HuH-7.5 (cell line): ENCODE measurements around the gene RIMS3.
A peak's percentile ranks its signal among the peaks of the same experiment; 100 is the strongest.

ENCODE experiments used
- DNase-seq: peaks from one replicate; pipeline ENCODE4 v3.0.0; 2011; ENCODE audit warnings: low spot score

The RIMS3 gene

DNA sequence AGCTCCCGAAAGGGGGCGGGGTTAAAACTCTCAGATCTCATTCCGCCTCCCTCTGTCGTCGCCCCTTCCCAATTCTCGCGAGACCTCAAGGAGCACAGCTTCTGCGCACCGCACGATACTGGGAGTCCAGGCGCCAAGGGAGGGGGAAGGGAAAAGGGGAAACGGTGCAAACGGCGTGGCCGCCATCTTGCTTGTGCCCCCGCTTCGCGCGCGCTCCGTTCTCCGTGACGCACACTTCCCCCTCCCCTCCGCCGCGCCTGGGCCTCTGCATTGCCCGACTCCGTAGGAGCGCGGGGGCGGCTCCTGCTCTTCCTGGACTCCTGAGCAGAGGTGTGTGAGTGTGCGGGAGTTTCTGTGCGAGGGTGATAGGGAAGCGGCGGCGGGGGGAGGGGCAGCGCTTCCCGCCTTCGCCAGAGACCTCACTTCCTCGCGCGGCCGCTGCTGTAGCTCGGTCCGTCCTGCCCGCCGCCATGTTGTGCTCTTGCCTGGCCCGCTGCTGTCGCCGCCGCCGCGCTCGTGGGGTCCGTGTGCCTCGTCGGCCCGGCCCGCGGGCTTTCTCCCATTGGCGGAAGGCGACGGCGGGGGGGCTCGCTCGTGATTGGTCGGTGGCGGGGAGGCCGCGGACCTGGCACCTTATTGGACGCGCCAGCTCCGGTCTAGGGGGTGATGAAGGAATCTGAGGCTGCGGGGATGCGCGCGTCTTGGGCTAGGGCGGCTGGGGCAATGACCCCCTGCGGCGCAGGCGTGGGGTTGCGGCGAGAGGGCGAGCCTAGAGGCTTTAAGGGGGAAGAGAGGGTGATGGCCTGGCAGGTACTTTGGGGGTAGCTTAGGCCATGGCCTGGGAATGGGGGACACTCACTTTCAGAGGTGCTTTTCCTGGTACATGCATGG lies 26.3 kb upstream of the RIMS3 start, which contains the start of gene NFYC:
NFYC (plus strand) TSS at position 167 of the 891 bp plus-strand sequence. CDS start 47,140 bp downstream, outside the sequence.
- peak; percentile 78 for DNase-seq

DNA sequence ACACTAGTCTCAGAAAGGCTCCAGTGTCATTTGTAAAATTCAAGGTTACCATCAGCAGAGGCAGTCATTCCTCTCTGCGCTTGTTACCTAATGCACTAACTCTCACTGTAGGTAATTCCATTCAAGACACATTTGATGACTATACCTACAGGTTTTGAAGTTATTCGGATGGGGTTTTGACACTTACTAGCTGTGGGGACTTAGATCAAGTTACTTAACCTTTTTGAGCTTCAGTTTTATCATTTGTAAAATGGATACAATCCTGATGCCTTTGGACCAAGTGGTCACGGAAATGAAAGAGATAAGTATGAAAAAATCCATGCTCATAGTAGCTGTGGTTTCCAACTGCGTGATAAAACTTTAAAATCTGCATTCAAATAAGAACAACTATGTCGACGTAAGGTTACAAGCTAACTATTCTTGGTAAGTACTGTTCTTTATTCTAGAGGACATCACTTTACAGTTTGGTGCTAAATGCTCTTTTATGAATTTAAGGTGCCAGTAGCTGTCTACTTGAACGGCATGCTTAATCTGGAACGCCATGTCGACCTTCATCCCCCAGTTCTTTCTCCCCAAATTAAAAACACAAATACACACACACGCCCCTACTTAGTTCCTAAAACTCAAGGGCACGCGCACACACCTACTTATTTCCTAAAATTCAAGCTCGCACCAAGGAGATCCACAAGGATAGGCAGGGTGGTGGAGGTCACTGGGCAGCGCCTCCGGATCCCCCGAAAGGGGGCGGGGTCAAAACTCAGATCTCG lies 25.5 kb upstream of the RIMS3 start:
- DNase-seq, result no peak

DNA sequence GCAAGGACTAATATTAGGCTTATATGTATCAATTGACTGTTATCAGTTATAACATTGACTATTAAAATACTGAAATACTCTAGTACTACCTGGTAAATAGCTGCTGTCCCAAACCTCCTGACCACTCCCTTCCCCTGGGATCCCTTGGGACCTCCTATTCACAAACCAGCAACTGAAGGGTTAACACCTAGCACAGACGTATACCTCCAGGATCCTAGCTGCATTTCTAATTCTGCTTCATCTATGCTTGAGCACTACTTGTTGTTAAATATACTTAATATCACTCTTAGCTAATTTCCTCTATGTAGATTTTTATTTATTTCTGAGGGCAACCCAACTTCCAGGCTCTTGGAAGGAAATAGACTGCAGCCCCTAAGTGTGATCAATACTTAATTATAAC lies 24.3 kb upstream of the RIMS3 start:
- no peak for DNase-seq

DNA sequence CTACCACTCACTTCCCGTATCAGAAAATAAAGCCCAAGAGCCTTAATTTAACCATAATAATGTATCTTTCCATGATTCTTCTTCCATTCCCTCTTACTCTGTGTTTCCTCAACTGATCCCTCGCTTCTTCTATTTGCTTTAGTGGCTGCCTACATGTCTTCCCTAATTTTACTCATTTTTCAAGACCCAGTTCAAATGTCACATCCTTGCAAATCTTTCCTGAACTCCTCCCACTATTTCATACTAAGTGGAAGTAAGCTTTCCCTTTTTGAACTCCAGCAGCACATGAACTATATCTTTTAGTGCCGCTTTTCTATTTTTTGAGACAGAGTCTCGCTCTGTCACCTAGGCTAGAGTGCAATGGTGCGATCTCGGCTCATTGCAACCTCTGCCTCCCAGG lies 22.2 kb upstream of the RIMS3 start:
- DNase-seq, result no peak

DNA sequence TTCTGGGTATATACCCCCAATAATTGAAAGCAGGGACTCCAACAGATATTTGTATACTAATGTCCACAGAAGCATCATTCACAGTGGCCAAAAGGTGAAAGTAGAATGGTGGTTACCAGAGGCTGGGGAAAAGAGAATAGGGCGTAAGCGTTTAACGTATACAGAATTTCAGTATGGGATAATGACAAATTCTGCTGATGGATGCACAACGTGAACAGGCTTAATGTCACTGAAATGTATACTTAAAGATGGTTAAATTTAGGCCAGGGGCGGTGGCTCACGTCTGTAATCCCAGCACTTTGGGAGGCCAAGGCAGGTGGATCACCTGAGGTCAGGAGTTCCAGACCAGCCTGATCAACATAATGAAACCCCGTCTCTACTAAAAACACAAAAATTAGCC lies 21.6 kb upstream of the RIMS3 start:
- DNase-seq, result no peak

DNA sequence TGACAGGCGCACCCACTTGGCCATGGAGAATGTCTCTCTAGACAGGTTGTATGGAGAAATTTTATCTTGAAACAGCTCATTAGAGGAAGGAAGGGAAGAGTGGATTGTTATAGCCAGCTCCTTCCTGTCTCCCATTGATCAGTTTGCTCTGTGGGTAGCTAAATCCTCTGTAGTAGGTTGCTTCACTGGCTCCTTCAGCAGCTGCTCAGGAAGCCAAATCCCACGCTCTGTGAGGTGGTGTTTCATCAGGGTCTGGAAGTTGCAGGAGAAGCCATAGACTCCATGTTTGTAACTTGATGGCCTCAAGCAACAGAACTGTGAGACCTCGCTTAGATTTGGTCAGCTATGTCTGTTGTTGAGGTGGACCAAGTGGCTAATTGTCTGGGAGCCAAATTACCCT lies 19.2 kb upstream of the RIMS3 start:
- DNase-seq, result no peak

DNA sequence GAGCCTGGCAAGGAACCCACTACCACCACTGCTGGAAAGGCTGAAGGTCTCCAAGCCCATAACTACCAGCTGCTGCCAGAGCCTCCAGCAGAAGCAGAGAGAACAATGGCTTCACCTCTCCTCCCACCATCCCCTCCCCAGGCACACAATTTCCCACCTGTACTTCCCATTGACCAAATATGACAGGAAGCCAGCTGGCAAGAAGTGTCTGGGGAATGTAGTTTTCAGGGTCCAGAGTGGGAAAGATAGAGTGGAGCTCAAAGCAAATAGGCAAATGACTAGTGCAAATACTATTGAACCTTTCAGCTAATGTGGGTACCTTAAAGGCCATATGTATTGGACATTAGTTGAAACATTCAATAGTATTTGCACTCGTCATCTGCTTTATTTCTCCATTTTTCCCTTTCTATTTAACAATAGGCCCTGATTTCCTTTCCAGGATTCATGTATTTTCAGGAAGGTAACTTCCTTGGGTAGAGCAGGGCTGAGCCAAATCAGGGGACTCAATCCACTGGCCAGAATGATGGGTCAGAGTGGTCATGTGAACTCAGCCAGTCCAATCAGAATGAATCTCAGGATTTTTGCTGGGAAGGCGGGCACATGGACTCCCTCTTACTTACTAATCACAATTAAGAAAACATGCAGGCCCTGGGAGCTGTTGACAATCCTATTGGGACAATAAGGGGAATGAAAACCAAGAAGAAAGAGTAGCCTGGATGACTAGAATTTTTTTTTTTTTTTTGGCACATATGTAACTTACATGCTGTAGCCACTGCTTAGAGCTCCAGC lies 13.9 kb upstream of the RIMS3 start:
- DNase-seq, result no peak

DNA sequence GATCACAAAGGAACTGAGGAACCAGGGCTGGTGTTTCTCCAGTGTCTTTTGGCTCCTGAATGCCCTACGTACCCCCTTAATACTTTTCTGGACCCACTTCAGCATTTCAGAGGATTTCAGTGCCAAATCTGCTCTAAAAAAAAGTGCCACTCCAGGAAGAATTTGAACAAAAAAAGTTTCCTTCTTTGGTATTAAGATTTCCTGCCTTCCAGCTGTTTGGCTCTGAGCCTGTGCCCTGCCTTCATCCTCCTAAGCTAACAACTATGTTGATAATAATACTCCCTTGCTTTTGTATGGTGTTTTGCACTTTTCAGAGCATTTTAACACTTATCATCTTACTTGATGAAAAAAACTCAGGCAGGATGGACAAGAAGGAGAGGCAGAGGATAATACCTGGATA lies 11.0 kb upstream of the RIMS3 start:
- no peak for DNase-seq

DNA sequence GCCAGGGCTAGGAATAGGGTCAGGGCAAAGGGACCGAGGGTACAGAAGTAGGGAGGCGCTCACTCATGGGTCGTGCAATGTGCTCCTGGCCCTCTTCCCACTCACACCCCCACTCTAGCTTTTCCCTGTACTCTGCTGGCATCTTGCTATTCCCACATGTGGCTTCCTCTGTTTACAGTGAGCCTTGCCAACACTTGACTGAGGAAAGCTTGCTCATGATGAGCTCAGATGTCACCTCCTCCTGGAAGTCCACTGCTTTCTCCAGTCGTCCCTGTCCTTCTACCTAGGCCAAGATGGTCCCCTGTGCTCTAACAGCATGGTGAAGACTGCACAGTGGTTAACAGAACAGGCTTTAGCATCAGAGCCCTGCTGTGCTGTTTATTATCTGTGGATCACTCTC lies 8.0 kb upstream of the RIMS3 start:
- DNase-seq, result no peak

DNA sequence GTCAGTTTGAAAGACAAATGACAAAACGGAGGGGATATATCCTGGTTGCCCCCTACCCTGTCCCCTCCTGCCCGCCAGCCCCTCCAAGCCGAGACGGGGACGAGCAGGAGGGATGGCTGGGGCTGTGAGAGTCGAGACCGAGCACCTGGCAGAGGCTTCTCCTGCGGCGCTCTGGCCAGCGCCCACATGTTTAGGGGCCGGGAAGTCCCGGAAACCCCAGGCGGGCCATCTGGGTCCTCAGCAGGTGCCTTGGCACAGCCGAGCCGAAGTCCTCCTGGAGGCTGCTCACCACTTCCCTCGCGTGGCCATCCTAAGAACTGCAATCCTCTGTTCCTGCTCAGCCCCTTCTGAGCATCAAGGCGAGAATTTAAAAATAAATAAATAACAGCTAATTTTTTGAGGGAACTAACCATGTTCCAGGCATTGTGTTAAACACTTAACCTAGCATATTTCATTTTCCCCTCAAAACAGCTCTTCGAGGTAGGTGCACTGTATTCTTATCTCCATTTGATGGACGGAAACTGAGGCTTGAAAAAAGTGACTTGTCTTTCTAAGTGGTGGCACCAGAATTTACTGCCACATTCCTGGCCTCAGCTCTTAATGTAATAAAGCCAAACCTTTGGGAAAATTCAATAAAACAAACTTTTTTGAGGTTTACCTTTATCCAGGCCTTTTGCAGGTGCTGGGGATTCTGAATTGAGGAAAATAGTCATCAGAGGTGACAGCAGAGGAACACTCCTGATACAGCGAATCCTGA lies 3.5 kb upstream of the RIMS3 start:
- peak; percentile 76 for DNase-seq

DNA sequence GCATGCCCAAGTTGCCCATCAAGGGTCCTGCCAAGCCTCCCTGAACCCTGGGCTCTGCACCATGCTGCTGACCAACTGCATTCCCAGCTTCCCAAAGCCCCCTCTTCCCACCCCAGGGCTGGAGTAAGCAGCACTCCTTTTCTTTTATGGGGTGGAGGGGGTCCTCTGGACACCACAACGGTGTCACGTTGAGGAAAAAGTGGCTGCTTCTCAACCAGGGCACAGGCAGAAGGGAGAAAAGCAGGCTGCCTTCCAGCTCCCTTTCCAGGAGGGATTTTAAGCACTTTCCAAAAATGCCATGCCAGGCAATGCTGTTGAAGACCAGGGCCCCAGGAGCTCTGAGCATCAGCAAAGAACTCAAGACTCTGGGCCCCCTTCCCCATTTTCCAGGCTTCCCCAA lies 691 bp downstream of the RIMS3 start:
- DNase-seq, result no peak

DNA sequence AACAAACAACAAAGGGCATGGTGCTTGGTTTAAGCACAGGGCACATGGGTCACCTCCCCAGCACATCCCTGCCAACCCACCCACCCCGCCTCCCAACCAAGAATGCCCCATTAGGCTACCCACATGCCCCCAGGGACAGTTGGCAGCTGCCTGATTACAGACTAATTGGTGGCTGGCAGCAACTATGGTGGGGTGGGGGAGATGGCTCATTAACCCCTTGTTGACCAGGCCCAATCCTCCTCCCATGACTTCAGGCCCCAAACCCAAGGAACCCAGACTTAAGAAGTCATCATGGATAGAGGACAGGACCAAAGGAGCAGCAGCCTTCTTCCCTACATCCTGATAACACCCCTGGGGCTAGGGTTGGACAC lies 1.3 kb downstream of the RIMS3 start:
- no peak for DNase-seq

DNA sequence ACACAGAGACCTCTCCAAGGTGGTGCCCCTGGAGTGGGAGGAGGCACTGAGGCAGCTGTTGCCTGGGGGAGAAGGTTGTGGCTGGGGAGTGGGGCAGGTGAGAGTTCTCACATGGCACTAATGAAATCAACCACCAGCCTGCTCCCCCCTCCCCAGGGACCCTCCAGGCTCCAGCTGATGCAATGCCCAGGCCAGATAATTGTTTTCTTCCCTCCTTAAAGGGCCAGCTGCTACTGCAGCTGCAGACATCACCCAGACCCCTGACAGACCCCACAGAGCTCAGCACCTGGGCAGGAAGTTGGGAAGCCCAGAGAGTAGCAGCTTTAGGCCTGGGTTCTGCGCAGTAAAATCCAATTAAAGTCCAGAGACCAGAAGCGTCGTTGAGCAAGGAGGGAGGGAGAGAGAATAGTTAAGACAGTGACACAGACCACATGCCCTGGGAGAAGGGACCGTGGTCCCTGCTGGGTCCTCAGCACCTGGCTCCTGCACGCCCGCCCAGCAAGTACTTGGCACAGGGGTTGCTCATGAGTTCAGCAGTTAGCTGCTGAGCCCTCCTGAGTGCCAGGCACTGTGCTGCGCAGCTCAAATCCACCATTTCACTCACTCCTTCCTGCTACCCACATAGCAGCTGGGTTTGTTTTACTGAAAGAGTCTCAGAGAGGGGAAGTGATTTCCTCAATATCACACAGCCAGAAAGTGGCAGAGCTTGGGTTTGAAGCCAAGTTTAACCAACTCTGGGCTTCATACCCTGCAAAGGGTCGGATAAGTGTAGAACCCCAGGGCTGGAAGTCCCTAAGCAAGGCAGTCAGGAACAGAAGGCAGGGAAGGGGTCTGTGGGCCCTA lies 1.9 kb downstream of the RIMS3 start:
- no peak for DNase-seq

DNA sequence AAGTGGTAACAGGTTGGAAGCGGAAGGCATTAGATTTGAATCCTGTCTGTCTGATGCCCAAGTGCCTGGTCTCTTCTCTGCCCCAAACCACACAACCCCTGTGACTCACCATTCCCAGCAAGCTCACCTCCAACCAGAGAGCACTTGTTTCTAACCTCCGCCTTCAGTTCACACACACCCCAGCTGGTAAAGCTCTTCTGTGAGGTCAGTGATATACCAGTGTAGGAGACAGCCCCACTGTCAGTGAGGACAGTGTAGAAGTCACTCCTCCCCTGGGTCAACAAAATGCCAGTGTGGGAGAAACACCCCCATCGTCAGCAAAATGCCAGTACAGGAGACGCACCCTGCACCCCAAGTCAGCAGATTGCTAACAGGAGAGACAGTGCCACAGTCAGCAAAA lies 2.6 kb downstream of the RIMS3 start:
- DNase-seq, result no peak

DNA sequence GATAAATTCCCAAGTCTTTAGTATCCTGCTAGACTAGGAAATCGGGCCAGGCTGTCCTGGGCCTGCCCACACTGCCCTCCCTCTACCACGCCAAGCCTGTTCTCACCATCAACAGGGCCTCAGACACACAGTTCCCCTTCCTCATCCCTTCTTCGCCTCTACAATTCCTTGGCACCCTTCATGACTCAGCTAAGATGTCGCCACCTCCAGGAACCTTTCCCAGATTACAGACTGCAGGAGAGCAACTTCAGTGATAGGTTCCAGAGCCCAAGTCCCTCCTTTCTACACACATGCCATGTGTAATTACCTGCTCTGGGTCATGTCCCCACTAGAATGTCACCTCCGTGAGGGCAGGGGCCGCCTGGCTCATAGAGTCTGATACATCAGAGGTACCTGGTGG lies 3.3 kb downstream of the RIMS3 start:
- DNase-seq, result no peak

DNA sequence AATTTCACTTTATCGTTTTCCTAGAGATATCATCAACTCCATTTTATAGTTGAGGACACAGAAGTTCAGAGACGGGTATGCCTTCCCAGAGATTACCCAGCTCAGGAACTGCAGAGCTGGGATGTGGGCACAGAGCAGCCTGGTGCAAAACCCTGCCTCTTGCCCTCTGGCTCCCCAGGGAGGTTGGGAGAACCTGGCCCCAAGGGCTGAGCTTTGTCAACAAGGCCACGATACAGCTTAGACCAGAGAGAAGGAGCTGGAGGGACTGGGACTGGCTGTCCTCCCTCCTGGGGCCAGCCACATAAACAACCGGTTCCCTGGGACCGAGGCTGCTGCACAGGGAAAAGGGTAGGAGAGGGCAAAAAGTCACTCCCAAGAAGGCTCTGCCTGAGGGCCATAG lies 3.8 kb downstream of the RIMS3 start:
- DNase-seq, result no peak

DNA sequence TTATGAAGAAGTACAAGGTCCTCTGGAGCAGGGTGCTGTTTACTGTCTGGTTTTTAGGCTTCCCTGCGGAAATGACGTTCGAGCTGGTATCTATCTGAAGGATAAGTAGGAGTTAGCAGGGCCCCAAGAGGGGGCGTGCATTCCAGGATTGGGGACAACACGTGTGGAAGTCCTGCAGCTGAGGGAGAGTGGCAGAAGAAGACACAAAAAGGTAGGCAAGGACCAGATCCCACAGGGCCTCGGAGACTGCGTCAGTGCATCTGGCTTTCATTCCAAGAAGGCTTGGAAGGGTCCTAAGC lies 5.9 kb downstream of the RIMS3 start:
- DNase-seq, result no peak

DNA sequence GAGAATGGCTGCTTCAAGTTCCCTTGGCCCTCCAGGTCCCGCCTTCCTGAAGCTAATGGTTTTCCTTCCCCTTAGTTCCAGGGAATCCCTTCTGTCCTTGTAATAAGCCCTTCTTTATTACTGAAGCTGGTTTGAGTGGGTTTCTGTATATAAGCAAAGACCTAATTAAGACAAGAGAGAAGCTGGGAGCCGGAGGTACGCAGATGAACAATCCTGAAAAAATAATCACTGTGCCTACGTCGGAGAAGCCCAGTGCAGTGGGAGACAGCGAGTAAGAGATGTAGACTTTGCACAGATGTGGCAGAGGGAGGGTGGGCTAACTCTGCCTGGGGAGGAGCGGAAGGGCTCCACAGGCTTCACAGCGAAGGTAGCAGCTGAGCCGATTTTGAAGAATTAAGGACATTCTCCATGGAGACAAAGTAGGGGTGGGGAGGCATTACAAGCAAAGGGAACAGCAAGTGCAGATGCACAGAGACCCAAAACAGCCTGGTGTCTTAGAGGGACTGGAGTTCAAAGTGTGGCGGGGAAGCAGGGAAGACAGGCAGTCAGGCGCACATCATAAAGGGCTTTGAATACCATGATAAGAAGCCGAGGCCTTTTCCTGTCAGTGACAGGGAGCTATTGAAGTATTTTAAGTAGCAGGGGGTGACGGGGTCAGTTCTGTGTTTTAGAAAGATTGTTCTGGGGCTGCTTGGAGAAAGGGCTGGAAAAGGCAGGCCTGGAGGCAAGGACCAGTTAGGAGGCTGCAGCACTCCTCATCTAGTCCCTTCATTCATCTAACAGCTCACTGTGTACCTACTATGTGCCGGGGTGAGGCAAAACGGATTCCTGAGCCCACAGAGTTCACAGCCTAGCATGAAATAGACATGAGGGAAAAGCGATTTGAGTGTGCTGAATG lies 6.5 kb downstream of the RIMS3 start:
- DNase-seq, result no peak

DNA sequence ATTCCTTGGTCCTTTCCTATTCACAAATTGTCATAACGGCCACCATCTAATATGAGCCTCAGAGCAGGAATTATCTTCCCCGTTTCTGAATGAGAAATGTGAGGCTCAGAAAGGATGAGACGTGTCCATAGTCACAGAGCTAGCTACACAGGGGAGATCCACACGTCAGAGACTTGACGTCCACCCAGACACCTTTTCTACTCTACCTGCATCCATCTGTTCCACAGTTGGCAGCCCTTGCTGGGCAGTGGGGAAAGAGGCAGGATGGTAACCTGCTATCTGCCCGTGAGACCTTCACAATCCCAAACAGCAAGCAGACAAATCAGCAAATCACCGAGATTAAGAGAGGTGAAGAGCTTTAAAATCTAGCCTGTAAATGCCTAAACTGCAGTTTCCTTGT lies 8.4 kb downstream of the RIMS3 start:
- DNase-seq, result no peak
